Ureter (tissue), 1 donor: ENCODE measurements around the gene PPP1R3E. TPM values are rescaled to one million over a fixed set of nuclear protein-coding genes. Genes with fewer than 3 reads are reported as not detected.
"Not testable (repeated sequence)": the region's sequence is repeated elsewhere in the genome, so short reads cannot be mapped to it uniquely, and the experiment has no call there.

Experiments
- DNase-seq: peaks from one replicate; pipeline ENCODE4 v3.0.0-alpha.2; 2020; ENCODE audit warnings: low spot score
- total RNA-seq: library from RNA; stranded (reverse); gene quantifications from one replicate; pipeline ENCODE4 v1.2.4, GENCODE V29; 2023
- donor health status: DM: yes; HTN: yes; CAD: no.

PPP1R3E gene, protein sequence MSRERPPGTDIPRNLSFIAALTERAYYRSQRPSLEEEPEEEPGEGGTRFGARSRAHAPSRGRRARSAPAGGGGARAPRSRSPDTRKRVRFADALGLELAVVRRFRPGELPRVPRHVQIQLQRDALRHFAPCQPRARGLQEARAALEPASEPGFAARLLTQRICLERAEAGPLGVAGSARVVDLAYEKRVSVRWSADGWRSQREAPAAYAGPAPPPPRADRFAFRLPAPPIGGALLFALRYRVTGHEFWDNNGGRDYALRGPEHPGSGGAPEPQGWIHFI
- total RNA-seq: 28.2 TPM

DNA sequence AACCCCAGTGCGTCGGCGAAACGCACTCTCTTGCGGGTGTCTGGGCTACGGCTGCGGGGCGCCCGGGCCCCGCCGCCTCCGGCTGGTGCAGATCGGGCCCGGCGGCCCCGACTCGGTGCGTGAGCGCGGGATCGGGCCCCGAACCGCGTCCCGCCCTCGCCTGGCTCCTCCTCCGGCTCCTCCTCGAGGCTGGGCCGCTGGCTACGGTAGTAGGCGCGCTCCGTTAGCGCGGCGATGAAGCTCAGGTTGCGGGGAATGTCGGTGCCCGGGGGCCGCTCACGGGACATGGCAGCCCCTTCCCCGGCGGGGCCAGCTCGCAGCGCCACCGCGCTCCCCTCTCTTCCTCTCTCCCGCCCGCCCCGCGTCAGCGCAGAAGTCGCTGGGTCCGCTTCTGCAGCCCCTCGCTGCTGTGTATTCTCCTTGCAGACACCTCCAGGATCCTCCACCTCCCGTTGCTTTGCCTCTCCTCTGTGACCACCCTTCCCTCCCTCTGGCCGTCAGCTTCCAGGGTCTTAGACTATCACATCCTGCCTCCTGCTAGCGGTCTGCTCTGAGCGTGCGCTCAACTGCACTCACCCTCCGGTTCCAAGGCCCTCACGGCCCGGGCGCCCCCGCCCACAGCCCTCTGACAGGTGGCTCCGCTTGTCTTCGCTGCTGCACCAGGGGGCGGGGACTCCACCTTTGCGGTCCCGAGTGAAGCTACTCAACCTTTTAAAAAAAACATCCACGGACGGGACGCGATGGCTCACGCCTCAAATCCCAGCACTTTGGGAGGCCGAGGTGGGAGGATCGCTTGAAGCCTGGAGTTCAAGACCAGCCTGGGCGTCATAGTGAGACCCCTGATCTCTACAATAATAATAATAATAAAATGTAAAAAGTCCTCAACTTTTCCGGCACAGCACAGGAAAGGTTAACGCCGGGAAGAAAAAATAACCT lies at the start of gene PPP1R3E:
TSS of gene PPP1R3E (minus strand) at position 570 of the 936 bp plus-strand sequence. CDS start at position 287, 283 bp downstream.
- peak; percentile 75 for DNase-seq

DNA sequence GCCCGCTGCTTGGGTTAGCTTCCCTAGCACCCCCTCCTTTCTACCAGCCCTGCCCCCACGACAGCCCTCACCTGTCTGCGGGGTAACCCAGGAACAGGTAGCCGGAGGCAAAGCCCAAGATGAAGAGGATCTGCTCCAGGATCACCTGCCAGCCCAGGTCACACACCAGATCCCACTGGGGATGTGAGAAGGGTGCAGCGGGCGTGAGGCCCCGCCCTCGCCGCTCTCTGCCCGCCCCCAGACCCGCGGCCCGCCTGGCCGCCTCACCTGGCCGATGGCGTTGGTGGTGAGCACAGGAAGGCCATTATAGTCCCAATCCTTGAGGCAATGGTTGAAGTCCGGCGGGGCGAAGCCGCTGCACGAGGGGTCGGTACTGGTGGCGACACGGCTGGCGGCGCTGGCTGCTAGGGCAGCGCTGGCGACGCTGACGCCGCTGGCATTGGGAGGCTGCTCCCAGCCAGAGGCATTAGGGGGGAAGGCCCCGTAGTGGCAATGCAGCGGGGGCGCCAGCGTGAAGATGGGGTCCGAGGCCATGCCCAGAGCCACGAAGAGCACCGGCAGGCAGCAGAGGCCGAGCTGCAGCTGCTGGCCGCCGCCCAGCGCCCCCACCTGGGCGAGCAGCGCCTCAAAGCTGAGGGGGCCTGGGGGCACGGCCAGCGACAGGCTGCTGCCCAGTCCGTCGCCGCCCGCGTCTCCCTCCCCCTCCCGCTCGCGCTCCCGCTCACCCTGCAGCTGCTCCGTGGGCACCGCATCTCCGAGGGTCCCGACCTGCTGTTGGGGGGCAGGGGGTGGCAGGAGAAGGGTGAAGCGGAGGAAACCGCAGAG lies 49.2 kb upstream of the PPP1R3E start:
- no peak for DNase-seq

DNA sequence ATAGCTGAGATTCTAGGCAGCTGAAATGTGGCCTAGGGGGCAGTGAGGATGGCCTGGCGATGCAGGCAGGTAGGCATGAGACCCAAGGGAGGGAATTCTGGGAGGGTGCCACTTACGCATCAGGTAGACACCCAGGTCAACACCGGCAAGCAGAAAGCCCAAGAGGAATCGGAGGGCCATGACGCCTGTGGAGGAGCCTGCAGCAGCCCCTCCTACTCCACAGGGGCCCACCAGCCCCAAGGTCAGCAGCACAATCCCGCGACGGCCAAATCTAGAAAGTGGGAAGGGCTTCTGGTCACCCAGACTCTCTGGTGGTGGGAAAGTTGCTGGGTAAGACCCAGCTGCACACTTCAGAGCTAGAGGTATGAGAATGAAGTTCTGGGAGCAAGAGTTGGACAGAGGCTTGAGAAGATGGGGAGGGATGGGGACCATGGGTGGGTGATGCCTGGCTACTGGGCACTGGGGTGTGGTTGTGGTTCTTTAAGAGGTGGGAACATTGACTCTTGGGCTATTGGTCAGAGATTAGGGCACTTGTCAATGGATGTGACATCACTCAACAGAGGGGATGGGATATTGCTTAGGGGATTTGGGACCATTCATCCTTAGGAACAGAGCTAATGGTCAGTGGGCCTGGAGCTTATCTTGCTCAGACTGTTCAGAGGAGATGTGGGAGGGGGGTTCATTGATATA lies 46.6 kb upstream of the PPP1R3E start:
- no peak for DNase-seq

DNA sequence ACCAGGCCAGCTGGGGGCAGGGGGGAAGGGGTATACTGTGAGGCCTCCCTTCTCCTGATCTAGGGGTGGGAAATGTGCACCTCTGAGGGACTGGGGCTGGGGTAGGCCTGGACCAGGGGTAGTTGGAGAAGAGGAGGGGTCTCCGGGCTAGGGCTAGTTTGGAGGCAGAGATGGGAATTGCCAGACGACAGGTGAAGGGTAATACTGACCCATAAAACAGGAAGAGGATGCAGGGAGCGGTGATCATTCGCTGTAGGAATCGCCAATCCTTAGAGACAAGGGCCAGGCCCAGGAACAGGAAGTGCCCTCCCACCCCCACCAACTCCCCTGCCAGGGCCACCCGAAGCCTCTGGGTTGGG lies 45.6 kb upstream of the PPP1R3E start:
- DNase-seq: no peak

DNA sequence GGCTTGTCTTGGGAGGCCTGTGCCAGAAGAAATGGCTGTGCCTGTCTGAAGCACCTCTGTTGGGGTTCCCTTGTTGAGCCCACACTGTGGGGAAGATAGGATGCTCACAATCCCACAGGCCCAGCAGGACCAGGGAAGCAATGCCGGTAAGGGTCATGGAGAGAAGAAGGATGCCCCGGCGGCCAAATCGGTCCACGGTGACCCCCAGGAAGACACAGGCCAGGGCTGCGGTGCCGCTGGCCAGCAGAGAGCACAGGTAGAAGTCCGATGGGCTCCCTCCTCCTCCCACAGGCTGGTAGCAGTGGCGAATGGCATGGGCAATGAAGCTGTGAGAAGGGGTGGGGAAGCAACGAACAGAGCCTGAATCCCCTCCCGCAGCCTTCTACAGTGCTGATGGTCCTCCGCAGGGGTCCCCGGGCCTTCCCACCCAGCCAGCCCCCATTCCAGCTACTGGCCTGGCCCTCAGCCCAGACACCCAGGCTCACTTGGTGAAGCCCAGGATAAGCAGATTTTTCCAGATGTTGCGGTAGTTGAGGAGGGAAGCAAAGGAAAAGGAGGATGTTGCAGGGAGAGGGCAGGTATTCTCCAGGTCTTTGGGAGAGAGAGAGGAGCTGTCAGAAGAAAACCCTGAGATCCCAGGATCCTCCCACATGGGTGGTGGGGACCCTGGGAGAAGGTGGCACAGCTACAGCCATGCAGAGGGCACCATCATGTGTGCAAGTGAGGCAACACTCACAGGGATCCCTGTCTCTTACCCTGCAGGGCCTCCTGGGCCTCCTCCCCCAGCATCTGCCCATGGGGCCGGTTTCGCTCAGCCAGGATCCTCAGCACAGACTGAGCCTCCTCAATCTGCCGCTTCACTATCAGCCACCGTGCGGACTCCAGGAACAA lies 45.0 kb upstream of the PPP1R3E start:
- no peak for DNase-seq

DNA sequence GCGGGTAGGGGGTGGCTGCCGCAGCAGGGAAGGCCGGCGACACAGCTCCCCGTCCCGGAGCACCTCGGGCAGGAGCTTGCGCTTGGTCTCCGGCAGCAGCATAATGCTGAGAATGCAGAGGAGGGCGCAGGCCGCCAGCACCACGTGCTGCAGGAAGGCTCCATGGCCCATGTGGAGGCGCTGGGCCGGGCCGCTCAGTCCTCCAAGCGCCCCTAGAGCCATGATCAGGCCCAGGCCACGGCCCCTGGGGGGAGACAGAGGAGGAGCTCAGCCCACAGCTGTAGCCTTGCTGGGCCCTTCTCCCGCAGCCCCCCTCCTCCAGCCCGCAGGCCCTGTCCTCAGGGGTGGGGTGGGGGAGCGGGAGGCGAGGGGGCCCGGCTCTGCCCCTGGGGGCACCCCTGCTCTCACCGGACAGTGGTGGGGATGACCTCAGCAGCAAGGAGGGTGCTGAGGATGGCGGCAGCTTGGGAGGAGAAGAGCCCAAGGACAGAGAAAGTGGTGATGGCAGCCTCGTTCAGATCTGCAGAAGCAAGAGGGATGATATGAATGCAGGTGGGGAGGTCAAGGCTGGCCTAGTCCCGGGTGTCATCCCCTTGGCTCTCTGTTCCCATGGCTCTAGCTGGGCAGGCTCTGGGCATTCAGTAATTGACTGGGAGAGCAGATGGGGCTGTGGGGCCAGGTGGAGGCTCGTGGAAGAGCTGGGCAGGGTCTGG lies 44.2 kb upstream of the PPP1R3E start:
- no peak for DNase-seq

DNA sequence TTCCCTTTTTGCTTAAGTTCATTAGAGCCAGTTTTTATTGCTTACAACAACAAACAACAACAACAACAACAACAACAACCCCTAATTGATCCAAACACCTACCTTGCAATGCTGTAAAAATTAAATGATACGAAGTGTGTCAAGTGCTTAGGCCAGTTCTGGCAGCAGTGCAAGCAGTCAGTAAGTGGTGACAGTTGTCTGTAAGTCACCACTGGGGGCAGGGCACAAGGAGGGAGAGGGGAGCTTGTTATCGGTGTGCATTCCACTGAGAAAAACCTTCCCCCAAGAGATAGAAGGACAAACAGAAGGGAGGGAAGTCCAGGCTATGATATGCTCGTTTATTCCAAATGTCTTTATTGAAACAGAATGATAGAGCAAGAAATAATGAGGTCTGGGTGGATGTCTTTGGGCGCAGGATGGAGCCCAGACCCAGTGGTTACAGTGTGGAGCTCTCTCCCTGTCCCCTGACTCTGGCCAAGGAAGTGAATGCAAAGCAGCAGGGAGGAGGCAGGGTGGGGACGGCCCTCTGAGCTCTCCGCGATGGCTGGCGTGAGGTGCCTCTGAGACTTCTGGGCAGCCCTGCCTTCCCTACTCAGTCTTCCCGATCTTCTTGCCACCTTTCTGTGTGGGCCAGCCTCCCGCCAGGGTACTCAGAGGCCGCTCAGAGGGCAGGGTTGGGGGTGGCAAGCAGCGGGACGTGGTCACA lies 43.5 kb upstream of the PPP1R3E start:
- DNase-seq: no peak

DNA sequence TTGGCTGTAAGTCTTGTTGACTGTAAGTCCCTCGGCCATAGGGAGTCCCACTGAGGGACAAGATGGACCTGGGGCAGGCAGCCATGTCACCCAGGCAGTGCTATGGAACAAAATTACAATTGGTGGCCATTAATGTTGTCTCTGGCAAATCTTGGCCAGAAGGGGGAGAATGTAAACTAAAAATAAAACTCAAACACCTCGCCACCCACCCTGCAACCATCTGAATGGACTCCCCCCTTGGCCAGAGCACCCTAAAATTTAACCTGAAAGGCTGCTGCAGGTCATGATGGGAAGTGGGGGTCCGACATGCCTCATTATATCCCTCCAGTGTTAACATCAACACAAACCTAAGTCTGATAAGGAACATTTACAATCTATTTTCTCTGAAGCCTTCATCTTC lies 41.8 kb upstream of the PPP1R3E start:
- DNase-seq: no peak

DNA sequence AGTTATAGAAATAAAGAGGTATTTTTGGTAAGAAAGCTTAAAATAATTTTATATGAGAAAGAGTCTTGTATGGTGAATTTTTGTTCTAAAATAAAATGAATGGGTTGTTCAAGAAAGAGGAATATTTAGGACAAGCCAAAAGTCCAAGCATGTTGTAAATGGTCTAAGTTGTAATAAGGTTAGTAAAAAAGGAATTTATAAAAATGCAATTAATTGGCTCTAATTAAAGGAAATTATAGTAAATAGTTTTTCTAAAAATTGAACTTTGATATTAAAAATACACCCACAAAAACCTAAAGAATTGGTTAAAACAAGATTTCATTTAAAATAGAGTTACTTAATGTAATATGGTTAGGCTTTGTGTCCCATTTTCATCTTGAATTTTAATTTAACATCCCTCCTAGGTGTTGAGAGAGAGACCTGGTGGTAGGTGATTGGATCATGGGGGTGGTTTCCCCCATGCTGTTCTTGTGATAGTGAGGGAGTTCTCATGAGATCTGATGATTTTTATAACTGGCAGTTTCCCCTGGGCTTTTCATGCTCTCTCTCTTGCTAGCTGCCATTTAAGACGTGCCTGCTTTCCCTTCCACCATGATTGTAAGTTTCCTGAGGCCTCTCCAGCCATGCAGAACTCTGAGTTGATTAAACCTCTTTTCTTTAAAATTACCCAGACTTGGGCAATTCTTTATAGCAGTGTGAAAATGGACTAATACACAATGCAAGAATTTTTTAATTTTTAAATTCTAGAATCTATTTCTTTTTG lies 37.0 kb upstream of the PPP1R3E start:
- no peak for DNase-seq

DNA sequence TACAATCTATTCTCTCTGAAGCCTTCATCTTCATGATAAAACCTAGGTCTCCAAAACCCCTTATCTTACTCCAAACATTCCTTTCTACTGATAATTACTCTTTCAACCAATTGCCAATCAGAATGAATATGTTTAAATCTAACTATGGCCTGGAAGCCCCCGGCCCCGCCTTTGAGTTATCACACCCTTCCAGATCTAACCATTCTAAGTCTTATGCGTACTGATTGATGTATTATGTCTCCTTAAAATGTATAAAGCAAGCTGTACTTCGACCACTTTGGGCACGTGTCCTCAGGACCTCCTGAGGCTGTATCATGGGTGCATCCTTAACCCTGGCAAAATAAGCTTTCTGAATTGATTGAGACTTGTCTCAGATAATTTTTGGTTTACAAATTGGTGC lies 33.0 kb upstream of the PPP1R3E start:
- DNase-seq: no peak

DNA sequence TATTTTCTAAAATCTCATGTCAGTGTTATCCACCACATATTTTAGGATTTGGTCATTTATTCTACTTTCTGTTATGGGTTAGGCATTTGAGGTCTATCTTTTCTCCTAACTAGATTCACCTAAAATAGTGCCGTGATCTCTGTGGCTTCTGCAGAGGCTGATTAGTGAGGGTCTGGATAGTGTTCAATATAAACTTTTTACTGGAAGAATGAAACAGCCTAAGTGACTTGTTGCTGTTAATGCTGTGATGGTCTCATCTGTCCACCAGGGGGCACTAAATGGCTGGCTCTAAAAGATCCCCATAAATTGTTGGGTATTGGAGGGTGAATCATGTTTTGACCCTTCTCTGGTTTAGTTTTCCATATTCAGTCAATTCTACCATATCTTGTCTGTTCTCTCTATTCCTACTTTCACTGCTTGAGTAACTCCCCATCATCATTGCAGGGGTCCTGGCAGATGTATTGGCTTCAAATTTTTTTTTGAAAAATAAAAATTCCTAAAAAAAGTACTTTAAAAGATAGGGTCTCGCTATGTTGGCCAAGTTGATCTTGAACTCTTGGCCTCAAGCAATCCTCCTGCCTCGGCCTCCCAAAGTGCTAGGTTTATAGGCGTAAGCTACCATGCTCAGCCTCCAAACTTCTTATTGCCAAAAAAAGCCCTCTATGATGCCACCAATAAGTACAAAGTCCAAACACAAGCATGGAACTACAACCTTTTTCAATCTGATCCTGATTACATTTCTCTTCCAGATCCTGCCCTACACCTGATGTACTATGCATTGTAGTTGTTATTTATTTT lies 25.5 kb upstream of the PPP1R3E start:
- DNase-seq: no peak

DNA sequence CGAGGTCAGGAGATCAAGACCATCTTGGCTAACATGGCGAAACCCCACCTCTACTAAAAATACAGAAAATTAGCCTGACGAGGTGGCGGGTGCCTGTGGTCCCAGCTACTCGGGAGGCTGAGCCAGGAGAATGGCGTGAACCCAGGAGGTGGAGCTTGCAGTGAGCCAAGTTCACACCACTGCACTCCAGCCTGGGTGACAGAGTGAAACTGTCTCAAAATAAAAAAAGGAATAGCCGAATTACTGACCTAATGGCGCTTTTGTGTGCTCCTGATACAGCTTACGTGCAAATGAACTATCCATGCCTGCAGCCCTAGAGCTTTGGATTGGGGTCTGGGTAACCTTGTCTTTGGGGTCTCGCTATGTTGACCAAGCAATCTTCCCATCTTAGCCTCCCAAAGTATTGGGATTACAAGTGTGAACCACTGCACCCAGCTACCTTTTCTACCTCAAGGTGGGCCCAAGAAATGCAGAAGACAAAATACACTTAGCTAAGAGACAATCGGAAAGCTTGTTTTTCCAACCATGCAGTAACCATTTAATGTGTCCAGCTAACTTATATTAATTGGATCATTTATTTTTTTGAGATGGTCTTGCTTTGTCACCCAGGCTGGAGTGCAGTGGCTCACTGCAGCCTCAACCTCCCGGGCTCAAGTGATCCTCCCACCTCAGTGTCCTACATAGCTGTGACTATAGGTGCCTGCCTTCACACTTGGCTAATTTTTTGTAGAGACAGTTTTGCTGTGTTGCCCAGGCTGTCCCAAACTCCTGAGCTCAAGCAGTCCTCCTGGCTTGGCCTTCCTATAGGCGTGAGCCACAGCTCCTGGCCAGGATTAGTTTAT lies 24.1 kb upstream of the PPP1R3E start:
- no peak for DNase-seq

DNA sequence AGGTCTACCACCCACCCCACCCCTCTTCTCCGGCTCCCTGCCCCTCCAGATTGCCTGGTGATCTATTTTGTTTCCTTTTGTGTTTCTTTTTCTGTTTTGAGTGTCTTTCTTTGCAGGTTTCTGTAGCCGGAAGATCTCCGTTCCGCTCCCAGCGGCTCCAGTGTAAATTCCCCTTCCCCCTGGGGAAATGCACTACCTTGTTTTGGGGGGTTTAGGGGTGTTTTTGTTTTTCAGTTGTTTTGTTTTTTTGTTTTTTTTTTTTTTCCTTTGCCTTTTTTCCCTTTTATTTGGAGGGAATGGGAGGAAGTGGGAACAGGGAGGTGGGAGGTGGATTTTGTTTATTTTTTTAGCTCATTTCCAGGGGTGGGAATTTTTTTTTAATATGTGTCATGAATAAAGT lies 23.1 kb upstream of the PPP1R3E start:
- DNase-seq: not testable (repeated sequence)

DNA sequence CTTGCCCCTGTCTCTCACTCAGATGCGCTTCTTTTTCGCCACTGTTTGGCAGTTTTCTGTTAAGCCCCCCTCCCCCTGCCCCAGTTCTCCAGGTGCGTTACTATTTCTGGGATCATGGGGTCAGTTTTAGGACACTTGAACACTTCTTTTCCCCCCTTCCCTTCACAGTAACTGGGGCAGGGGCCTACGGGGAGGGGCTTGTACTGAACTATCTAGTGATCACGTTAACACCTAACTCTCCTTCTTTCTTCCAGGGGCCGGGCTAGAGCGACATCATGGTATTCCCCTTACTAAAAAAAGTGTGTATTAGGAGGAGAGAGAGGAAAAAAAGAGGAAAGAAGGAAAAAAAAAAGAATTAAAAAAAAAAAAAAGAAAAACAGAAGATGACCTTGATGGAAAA lies 22.3 kb upstream of the PPP1R3E start:
- DNase-seq: no peak

DNA sequence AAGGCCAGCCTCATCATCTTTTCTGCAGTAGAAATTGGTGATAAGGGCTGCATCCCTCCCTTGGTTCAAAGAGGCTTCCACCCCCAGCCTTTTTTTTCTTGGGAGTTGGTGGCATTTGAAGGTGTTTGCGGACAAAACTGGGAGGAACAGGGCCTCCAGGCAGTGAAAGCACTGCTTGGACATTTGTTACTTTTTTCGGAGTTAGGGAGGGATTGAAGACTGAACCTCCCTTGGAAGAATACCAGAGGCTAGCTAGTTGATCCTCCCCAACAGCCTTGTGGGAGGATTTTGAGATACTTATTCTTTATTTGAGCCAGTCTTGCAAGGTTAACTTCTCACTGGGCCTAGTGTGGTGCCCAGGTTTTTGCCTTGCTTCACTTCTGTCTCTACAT lies 21.8 kb upstream of the PPP1R3E start:
- no peak for DNase-seq

DNA sequence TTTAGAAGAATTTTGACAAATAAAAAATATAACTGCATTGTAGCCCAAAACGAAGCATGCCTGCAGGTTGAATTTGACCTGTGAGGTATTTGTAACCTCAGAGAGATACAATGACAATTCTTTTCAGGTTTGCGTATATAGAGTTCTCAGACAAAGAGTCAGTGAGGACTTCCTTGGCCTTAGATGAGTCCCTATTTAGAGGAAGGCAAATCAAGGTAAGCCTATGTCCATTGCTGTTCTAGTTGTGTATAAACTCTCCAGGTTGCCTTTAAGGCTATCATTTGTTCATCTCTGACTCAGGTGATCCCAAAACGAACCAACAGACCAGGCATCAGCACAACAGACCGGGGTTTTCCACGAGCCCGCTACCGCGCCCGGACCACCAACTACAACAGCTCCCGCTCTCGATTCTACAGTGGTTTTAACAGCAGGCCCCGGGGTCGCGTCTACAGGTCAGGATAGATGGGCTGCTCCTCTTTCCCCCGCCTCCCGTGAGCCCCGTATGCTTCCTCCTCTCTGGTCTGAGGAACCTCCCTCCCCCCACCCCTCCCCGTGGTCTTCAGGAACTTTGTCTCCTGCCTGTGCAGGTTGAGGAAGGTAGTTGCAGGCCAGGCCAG lies 21.3 kb upstream of the PPP1R3E start:
- no peak for DNase-seq
